Calu3 (cell line): ENCODE results near the gene ZBED5. TPM values are rescaled to one million over a fixed set of nuclear protein-coding genes. Genes with fewer than 3 reads are reported as not detected.

Experiments
- BruUV-seq: library from RNA; stranded (reverse); fragments of 400-500 nt; replicated peaks from 2 replicates; lab custom pipeline; 2021; lab: Mats Ljungman, UMichigan
- CTCF ChIA-PET: fragments of 300-600 bp; sonication (Branson Sonifier 250); formaldehyde crosslinking; loops from one replicate; lab custom pipeline; 2022; ENCODE audit warnings: antibody characterized with exemption; lab: Charles Lee
- DNase-seq: peaks from one replicate; pipeline ENCODE4 v3.0.0; 2022
- H3K27ac Mint-ChIP-seq: one replicate; pipeline ENCODE4 v1.8.0; 2022; ENCODE audit warnings: mixed read lengths; ENCODE audit not compliant: unreplicated experiment
- H3K27me3 Mint-ChIP-seq: one replicate; pipeline ENCODE4 v1.8.0; 2022; ENCODE audit warnings: mixed read lengths; ENCODE audit not compliant: unreplicated experiment
- H3K36me3 Mint-ChIP-seq: one replicate; pipeline ENCODE4 v1.8.0; 2022; ENCODE audit warnings: mild to moderate bottlenecking, moderate library complexity, mixed read lengths; ENCODE audit not compliant: insufficient read depth, unreplicated experiment
- H3K4me1 Mint-ChIP-seq: one replicate; pipeline ENCODE4 v1.8.0; 2022; ENCODE audit warnings: mild to moderate bottlenecking, low read depth, mixed read lengths; ENCODE audit not compliant: unreplicated experiment
- H3K4me3 Mint-ChIP-seq: one replicate; pipeline ENCODE4 v1.8.0; 2022; ENCODE audit warnings: mild to moderate bottlenecking, low read depth, moderate library complexity, mixed read lengths; ENCODE audit not compliant: unreplicated experiment
- H3K9me3 Mint-ChIP-seq: one replicate; pipeline ENCODE4 v1.8.0; 2022; ENCODE audit warnings: low read depth, mixed read lengths; ENCODE audit not compliant: unreplicated experiment
- CTCF ChIP-seq: fragments of 200-600 bp; IDR thresholded peaks from one replicate; pipeline ENCODE4 v1.8.0; 2022; ENCODE audit warnings: antibody characterized with exemption; ENCODE audit not compliant: unreplicated experiment
- intact Hi-C: fragments of 100-400 bp; cut with micrococcal nuclease; formaldehyde crosslinking; loops from one replicate; pipeline ENCODE4 v1.10.0; 2022; ENCODE audit not compliant: unreplicated experiment
- total RNA-seq: library from RNA; stranded (reverse); gene quantifications from 2 replicates; pipeline ENCODE4 v1.2.3, GENCODE V29; 2022

Gene ZBED5
- total RNA-seq, 1 experiment from 2014 or later = 51.4 TPM

GRCh38 chr11:10900681-10901415 lies 43.0 kb upstream of the ZBED5 start:
- intact Hi-C loops = loop anchor here (2.0 to 10.0 kb wide), 2 partner anchors 44 to 96 kb away; partner anchors contain the start of gene EIF4G2
- DNase-seq = no peak
- H3K27ac Mint-ChIP-seq = peak overlapping the region; percentile 94
- peak overlapping the region; percentile 48 for H3K4me3 Mint-ChIP-seq
- H3K4me1 Mint-ChIP-seq = peaks cover 58% of the 10 kb centered on the region
- no peaks in the 10 kb centered on the region for H3K27me3 Mint-ChIP-seq
- peaks cover 14% of the 10 kb centered on the region for H3K36me3 Mint-ChIP-seq
- no peaks in the 10 kb centered on the region for H3K9me3 Mint-ChIP-seq
- no TSS peak for BruUV-seq
- CTCF ChIA-PET = interaction anchor here (0.5 to 2.6 kb wide), 7 partner anchors 10 to 92 kb away, joined by 3 to 10 read pairs (median 8); partner anchors contain the start of genes EIF4G2 and ZBED5
- TF ChIP-seq CTCF = no peak

GRCh38 chr11:10899121-10899830 lies 41.4 kb upstream of the ZBED5 start:
- BruUV-seq = TSS peak; percentile 77
- H3K27ac Mint-ChIP-seq = peak overlapping the region; percentile 94
- no peaks in the 10 kb centered on the region for H3K9me3 Mint-ChIP-seq
- peak; percentile 10 for DNase-seq
- H3K27me3 Mint-ChIP-seq = no peaks in the 10 kb centered on the region
- H3K36me3 Mint-ChIP-seq = peaks cover 14% of the 10 kb centered on the region
- H3K4me3 Mint-ChIP-seq = peak overlapping the region; percentile 48
- CTCF ChIA-PET = interaction anchor here (1.9 to 2.6 kb wide), 3 partner anchors 21 to 42 kb away, joined by 8 to 10 read pairs (median 10); partner anchors contain the start of gene ZBED5
- intact Hi-C loops = loop anchor here (2.0 kb wide), 1 partner anchor 14 kb away; no protein-coding TSS in a partner anchor
- H3K4me1 Mint-ChIP-seq = peaks cover 66% of the 10 kb centered on the region
- no peak for TF ChIP-seq CTCF

- Mint-ChIP-seq H3K4me3 (peak overlapping the region; percentile 48), H3K27ac (peak overlapping the region; percentile 94), H3K4me1 (peaks cover 72% of the 10 kb centered on the region)
These were observed 40.8 kb upstream of the ZBED5 start for GRCh38 chr11:10898763-10899025.

More at GRCh38 chr11:10898763-10899025, 40.8 kb upstream of the ZBED5 start:
- CTCF ChIA-PET = interaction anchor here (2.6 kb wide), 1 partner anchor 35 kb away, joined by 10 read pairs; no protein-coding TSS in a partner anchor
- no peaks in the 10 kb centered on the region for H3K9me3 Mint-ChIP-seq
- TF ChIP-seq CTCF = no peak
- no peaks in the 10 kb centered on the region for H3K27me3 Mint-ChIP-seq
- intact Hi-C loops = loop anchor here (2.0 kb wide), 1 partner anchor 14 kb away; no protein-coding TSS in a partner anchor
- peaks cover 14% of the 10 kb centered on the region for H3K36me3 Mint-ChIP-seq
- no peak for DNase-seq
- BruUV-seq = no TSS peak
